ENCODE results near the gene PURA. TPM values are rescaled to one million over a fixed set of nuclear protein-coding genes. Genes with fewer than 3 reads are reported as not detected.

The PURA gene
- total RNA-seq, 4 donors from 2014 or later = 12.5 to 31.8 (median 21.9) TPM

DNA sequence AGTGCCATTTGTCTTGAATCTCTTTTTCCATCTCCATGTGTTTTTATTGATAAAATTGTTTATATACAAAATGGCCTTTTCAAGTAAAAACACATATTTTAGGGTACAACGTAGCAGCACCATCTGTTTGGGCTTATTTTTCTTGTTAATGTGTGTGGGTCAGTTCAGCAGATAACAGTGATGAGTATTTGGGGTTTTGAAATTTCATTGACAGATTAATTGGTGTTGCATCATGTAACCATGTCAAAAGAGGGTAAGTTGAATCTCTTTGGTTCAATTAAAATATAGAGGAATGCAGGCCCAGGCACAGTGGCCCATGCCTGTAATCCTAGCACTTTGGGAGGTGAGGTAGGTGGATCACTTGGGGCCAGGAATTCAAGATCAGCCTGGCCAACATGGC is 20.0 kb upstream of the PURA start:
- Histone ChIP-seq H3K27me3 (no peaks in the 10 kb centered on the region), H3K36me3 (no peaks in the 10 kb centered on the region), H3K4me3 (no peak overlapping the region), H3K27ac (no peak overlapping the region), H3K4me1 (no peaks in the 10 kb centered on the region), H3K9me3 (peaks cover 4% of the 10 kb centered on the region)
- WGBS = 87% methylated on average over 1 of the region's 1 CpG
- no peak for TF ChIP-seq POLR2A (IDR thresholded peaks at IDR 0.05)
- no peak for TF ChIP-seq EP300 (IDR thresholded peaks at IDR 0.05)
- no peak for TF ChIP-seq CTCF (IDR thresholded peaks at IDR 0.05)
- no peak for TF ChIP-seq POLR2AphosphoS5 (IDR thresholded peaks at IDR 0.05)
- no peak for DNase-seq (ENCODE audit: low spot score in 2 of 2)

- Histone ChIP-seq H3K4me1 (no peaks in the 10 kb centered on the region), H3K27ac (no peak overlapping the region), H3K4me3 (no peak overlapping the region), H3K27me3 (no peaks in the 10 kb centered on the region), H3K9me3 (no peaks in the 10 kb centered on the region), H3K36me3 (no peaks in the 10 kb centered on the region)
- no peak for DNase-seq (ENCODE audit: low spot score in 2 of 2)
- TF ChIP-seq CTCF (IDR thresholded peaks at IDR 0.05) (no peak), POLR2AphosphoS5 (IDR thresholded peaks at IDR 0.05) (no peak), EP300 (IDR thresholded peaks at IDR 0.05) (no peak), POLR2A (IDR thresholded peaks at IDR 0.05) (no peak)
Observed at GRCh38 chr5:140094889-140095288, 19.0 kb upstream of the PURA start.

- no peak overlapping the region for H3K4me3 ChIP-seq
- H3K9me3 ChIP-seq = no peaks in the 10 kb centered on the region
- peaks cover 3% of the 10 kb centered on the region for H3K4me1 ChIP-seq
- TF ChIP-seq POLR2A (IDR thresholded peaks at IDR 0.05) (no peak), EP300 (IDR thresholded peaks at IDR 0.05) (no peak), CTCF (IDR thresholded peaks at IDR 0.05) (no peak), POLR2AphosphoS5 (IDR thresholded peaks at IDR 0.05) (no peak)
- no peak for DNase-seq (ENCODE audit: low spot score in 2 of 2)
- no peak overlapping the region for H3K27ac ChIP-seq
- H3K27me3 ChIP-seq = no peaks in the 10 kb centered on the region
- WGBS = 100% methylated on average over 1 of the region's 1 CpG
- H3K36me3 ChIP-seq = no peaks in the 10 kb centered on the region
Observed at GRCh38 chr5:140101179-140101578, 12.7 kb upstream of the PURA start.

DNA sequence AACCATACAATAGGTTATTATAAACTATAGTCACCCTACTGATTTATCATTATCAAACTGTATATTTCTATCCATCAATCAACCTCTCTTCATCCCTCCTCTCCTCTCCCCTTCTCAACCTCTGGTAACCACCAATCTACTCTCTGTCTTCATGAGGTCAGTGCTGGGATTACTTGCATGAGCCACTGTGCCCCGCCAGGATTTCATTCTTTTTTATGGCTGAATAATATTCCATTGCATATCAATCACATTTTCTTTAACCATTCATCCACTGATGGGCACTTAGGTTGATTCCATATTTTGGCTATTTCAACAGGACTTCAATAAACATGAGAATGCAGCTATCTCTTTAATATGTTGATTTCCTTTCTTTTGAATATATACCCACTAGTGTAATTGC is 10.8 kb upstream of the PURA start:
- DNase-seq (ENCODE audit: low spot score in 2 of 2) = no peak
- WGBS = 81% methylated on average over 1 of the region's 1 CpG
- TF ChIP-seq CTCF (IDR thresholded peaks at IDR 0.05) (no peak), EP300 (IDR thresholded peaks at IDR 0.05) (no peak), POLR2AphosphoS5 (IDR thresholded peaks at IDR 0.05) (no peak), POLR2A (IDR thresholded peaks at IDR 0.05) (no peak)
- Histone ChIP-seq H3K9me3 (no peaks in the 10 kb centered on the region), H3K27ac (no peak overlapping the region), H3K27me3 (no peaks in the 10 kb centered on the region), H3K4me1 (peaks cover 15% of the 10 kb centered on the region), H3K36me3 (no peaks in the 10 kb centered on the region), H3K4me3 (no peak overlapping the region)

DNA sequence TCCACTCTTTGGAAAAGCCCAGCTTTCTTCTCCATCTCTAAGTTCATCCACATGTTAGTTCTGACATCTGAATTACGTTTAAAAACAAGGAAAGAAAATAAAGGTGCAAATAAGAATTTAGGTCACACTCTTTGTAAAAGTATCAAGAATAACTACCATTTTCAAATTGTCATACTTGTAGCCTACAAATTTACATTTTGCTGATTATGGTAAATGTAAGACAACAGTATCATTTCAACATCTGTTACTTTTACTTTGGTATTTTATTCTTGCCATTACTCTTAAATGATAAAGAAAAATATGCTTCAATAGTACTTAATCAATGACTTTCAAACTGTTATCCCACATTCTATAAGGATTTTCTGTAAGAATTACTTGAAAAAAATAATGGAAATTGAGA is 9.8 kb upstream of the PURA start:
- TF ChIP-seq POLR2AphosphoS5 (IDR thresholded peaks at IDR 0.05) (no peak), CTCF (IDR thresholded peaks at IDR 0.05) (no peak), POLR2A (IDR thresholded peaks at IDR 0.05) (no peak), EP300 (IDR thresholded peaks at IDR 0.05) (no peak)
- WGBS = 78% methylated on average over 1 of the region's 1 CpG
- H3K4me1 ChIP-seq = peaks cover 24% of the 10 kb centered on the region
- no peaks in the 10 kb centered on the region for H3K9me3 ChIP-seq
- H3K27ac ChIP-seq = no peak overlapping the region
- H3K36me3 ChIP-seq = no peaks in the 10 kb centered on the region
- no peaks in the 10 kb centered on the region for H3K27me3 ChIP-seq
- H3K4me3 ChIP-seq = no peak overlapping the region
- no peak for DNase-seq (ENCODE audit: low spot score in 2 of 2)

Measured in suprapubic skin (tissue), 4 donors.